GM21619 (cell line): ENCODE results near the gene CCL7.

Experiments
- ATAC-seq: cut with Tn5 transposase; IDR thresholded peaks from one replicate; pipeline ENCODE4 v1.9.1; 2021; ENCODE audit not compliant: unreplicated experiment

Gene CCL7

DNA sequence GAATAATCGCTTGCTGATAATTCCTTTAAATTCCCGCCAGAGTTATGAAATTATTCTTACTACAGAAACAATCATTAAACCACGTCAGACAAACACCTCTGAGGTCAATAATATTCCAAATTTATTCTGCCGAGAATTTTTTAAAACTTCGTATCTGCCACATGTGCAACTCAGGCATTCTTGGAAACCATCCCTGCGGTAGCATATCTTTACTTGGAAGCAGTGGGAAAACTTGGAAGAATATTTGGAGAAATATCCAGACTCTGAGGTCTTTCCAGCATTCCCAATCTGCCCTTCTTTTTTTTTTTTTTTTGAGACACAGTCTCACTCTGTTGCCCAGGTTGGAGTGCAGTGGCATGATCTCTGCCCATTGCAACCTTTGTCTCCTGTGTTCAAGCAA, 13.6 kb downstream of the CCL7 start:
- ATAC-seq = no peak

DNA sequence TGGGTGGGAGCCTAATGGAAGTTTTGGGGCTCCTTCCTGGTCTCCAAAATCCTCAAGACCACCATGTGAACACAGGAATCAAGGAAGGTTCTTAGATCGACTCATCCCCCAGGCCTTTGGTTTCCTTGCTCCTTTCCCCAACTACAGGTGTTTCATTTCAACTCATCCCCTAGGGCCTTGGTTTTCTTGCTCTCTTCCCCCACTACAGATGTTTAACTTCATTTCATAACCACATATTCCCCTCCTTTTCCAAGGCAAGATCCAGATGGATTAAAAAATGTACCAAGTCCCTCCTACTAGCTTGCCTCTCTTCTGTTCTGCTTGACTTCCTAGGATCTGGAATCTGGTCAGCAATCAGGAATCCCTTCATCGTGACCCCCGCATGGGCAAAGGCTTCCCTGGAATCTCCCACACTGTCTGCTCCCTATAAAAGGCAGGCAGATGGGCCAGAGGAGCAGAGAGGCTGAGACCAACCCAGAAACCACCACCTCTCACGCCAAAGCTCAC, 15.3 kb downstream of the CCL7 start, which contains the start of gene CCL11:
Gene CCL11, plus strand, starts transcription at position 457 of the 507 bp plus-strand sequence. CDS start 67 bp downstream, outside the sequence.
- no peak for ATAC-seq

GRCh38 chr17:34287875-34288274, 17.9 kb downstream of the CCL7 start:
- ATAC-seq = no peak

- no peak for ATAC-seq
These were observed 20.6 kb downstream of the CCL7 start for GRCh38 chr17:34290586-34290985.

DNA sequence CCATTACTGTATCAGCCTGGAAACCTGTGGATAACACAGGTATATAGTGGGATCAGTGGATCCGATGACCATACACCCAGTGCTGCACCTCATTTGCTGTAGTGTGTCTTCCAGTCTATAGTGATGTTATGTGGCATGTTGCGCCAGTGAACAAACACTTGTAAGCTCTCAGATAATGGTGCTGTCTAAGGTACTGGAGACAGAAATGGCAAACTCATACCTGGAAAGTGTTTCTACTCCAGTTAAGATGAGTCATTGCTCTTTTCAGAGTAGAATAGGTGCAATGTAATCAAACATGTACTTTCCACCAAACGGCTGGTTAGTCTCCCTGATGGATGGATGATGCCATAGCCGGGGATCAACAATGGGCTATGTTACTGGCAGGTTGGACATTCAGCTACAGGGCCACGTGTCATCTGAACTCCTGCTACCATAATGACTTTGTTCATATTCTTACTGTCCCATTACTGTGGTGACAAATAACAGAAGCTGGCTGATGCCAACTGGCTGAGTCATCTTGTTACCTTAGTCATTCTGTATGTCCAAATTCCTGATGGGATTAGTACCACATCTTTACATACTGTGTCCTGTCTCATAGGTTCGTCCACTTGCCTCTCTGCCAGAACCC, 21.8 kb downstream of the CCL7 start:
- no peak for ATAC-seq

- no peak for ATAC-seq
These were observed 29.0 kb downstream of the CCL7 start for GRCh38 chr17:34299027-34299426.

- ATAC-seq = no peak
These were observed 30.0 kb downstream of the CCL7 start for GRCh38 chr17:34299956-34300577.

GRCh38 chr17:34300652-34301370, 30.8 kb downstream of the CCL7 start:
- ATAC-seq = no peak

DNA sequence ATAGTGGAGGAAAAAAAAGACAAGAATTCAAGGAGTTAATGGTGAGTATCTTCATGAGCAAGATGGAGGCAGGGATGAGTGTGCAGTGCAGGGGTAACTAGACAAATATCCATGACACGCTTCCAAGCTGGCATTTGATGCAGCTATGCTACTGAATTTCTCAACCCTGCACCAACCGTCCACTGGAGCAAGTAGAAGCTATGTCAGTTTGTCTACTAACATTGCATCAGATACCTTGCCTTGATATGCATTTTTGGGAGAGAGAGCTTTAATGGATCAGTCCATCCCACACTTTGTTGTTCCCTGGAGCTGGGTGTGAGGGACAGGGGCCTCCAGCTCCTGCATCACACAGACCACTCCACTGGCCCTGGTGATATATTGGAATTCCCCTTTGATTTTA, 32.0 kb downstream of the CCL7 start:
- ATAC-seq = no peak

DNA sequence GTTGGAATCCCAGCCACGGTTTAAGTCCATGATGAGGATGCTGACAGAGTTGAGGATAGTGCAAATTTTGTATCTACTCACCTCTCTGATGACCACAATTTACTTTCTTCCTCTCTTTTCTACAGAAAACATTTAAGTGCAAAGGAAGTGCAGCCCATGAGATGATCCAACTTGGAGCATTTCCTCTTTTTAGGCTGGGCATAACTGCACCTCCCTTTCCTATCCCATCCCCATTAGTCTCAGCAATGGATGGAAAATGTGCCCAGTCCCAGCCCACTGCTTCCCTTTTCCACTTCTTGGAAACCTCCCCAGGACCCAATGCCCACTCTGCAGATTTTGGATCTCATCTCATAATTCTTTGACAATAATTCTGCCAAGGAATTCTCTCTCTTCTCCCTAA, 32.6 kb downstream of the CCL7 start:
- ATAC-seq = no peak

DNA sequence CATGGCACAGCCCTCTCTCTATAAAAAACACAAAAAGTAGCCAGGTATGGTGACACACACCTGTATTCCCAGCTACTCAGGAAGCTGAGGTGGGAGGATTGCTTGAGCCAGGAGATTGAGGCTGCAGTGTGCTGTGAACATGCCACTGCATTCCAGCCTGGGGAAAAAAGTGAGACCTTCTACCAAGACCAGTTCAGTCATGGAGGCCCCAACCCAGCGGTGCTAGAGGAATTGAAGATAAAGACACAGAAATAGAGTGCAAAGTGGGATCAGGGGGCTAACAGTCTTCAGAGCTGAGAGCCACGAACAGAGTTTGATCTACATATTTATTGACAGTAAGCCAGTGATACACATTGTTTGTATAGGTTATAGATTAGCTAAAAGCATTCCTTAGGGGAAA, 33.6 kb downstream of the CCL7 start:
- ATAC-seq = no peak

- no peak for ATAC-seq
These were observed 35.0 kb downstream of the CCL7 start for GRCh38 chr17:34305061-34305460.

- ATAC-seq = no peak
These were observed 35.6 kb downstream of the CCL7 start for GRCh38 chr17:34305606-34306005.

- ATAC-seq = no peak
These were observed 36.4 kb downstream of the CCL7 start for GRCh38 chr17:34306466-34306865.

GRCh38 chr17:34307110-34307509, 37.1 kb downstream of the CCL7 start:
- ATAC-seq = no peak

GRCh38 chr17:34308371-34308770, 38.4 kb downstream of the CCL7 start:
- no peak for ATAC-seq

DNA sequence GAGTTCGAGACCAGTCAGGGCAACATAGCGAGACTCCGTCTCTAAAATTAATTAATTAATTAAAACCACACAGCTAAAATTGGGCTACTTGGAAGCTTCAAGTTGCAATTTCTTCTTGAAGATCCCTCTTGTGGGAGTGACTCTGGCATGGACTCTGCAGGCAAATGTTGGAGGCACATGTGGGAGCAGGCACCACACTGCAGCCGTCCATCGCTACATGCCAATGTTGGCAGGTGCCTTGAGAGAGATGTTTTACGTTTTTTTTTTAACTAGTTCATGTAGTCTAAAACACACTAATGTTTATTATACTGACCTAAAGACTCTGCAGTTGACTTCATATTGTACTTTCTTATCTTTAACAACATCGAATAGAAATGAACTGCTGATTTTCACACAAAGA, 41.3 kb downstream of the CCL7 start:
- no peak for ATAC-seq

DNA sequence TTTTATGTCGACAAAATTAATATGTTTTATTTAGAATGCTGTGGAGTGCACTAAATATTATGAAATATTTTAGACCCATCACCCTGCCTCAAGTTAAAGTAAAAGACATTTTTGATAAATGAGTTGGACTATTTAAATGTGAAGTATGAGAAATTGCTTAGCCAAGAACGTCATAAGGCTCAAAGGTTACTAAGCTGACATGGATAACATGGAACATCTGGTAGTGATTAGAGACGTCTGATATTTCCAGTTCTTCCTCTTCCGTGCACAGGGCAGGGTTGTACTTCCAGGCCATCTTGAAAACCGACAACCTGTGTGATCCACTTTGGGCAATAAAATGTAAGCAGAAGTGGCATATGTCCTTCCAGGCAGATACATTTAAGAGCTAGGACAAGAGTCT, 42.1 kb downstream of the CCL7 start:
- ATAC-seq = no peak

DNA sequence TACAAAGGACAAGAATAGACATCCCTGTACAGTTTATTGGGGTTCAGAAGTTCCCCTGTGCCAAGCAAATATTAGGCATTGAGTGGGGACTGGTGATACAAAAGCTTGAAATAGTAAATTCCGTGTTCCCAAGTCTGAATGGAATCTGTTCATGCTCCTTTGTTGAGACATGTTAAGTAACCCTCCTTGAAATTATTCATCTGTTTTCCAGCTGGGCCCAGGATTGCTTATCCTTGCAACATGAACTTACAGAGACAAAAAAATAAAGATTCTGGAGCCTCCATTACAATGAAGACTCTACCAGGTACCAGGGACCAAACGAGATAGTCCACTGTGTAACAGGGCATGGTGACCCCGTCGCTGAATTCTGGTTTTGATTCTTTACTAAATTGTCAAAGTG, 43.1 kb downstream of the CCL7 start:
- no peak for ATAC-seq

DNA sequence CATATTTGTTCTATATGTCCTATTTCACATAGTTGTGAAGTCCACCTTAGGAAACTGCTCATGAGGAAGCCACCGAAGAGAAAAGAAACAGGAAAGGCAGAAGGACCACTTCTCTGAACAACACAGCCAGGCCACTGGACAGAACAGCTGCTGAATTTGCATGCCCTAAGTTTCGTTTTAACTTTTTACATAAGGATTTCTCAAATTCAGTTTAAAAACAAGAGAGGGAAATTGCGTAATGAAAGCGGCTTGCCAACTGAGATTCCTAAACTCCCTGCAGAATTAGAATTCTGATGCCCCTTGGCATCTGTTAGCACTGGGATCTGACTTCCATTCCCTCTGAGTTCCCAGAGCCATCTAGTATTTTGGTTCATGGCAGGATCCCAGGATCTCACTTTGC, 44.3 kb downstream of the CCL7 start:
- no peak for ATAC-seq

DNA sequence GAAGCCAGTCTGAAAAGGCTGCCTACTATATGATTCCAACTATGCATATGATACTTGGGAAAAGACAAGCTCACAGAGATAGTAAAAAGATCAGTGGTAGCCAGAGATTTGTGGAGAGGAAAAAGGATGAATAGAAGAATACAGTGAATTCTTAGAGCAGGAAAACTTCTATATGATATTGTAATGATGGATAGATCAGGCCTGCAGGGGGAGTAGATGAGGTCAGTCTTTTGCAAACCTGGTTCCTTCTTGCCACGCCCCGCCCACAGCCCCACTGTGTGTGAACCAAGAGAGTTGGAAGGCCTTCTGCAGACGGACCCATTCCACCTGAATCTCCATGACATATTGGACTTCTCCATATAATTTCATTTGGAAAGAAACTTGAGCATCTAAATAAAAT, 48.5 kb downstream of the CCL7 start:
- no peak for ATAC-seq

GRCh38 chr17:34319039-34319483, 49.0 kb downstream of the CCL7 start, which contains the start of gene CCL8:
Gene CCL8, plus strand, starts transcription at chr17:34319435. Its CDS starts 67 bp downstream, at chr17:34319502.
- ATAC-seq = no peak
